ENCODE results near the gene R3HDM2.
A peak's percentile ranks its signal among the peaks of the same experiment; 100 is the strongest.

The R3HDM2 gene

DNA sequence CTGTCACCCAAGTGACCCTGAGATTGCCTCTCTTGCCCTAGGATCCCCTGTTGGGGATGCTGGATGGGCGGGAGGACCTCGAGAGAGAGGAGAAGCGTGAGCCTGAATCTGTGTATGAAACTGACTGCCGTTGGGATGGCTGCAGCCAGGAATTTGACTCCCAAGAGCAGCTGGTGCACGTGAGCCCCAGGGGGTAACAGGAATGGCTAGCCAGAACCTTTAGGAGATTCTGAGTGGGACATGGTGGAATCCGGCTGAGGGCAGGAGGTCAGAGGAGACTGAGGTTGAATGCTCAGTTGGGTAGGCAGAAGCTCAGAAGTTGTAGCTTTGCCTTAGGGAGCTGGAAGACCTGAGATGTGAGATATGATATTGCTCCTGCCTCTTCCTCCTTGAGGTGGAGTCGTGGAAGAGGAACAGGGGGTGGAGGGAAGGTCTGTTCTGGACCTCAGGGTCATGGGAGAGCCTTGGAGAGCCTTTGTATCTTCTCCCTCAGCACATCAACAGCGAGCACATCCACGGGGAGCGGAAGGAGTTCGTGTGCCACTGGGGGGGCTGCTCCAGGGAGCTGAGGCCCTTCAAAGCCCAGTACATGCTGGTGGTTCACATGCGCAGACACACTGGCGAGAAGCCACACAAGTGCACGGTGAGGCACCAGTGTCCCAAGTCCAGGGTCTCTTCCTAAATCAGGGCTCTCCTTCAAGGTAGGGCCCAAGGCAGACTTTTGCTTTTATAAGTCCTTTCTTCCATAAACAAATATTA is 35.1 kb upstream of the R3HDM2 start:
- no peak for DNase-seq

- DNase-seq, result no peak
Measured at GRCh38 chr12:57465030-57465746, 34.3 kb upstream of the R3HDM2 start.

DNA sequence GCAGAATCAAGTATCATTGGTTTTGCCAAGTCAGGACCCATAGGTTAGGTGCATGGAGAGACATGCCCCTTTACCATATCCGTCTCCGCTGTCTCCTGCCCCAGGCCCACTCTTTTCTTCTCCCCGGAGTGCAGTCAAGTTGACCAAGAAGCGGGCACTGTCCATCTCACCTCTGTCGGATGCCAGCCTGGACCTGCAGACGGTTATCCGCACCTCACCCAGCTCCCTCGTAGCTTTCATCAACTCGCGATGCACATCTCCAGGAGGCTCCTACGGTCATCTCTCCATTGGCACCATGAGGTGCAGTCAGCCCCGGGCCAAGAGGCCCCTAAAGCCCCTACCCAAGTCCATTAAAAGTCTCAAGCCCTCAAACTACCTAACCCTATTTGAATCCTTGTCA is 33.7 kb upstream of the R3HDM2 start:
- DNase-seq, result no peak

- DNase-seq, result no peak
Measured at GRCh38 chr12:57462912-57463253, 32.0 kb upstream of the R3HDM2 start.

- DNase-seq, result peak; percentile 82
Measured at GRCh38 chr12:57462251-57462911, 31.5 kb upstream of the R3HDM2 start.

- peak; percentile 26 for DNase-seq
Measured at GRCh38 chr12:57461917-57462250, 31.0 kb upstream of the R3HDM2 start.

DNA sequence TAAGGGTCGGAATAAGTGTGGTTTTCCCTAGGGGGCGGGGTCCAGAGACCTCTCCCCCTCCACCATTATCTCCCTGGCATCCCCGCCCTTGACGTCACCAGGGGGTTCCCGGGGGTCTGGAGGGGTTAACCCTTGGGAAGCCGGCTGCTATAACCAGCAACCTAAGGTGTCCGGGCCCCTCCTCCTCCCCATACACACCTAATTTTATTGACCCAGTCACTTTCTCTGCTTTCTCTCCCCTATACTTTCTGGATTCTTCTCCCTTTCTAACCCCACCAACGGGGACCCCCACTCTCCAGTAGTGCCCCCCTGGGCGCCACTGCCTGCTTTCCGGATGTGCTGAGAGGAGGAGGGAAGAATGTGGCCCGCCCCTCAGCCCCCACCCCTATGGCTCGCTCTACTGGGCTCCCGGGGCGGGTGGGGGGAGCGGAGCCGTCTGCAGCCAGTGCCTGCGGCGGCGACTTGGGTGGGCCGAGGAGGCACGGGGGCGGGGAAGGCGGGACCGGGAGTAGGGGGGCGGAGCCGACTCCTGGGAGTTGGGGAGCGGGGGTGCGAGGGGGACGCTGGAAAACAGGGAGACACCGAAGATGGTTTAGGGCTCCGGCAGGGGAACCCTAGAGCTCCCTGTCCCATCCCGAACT is 30.6 kb upstream of the R3HDM2 start:
- DNase-seq, result peak; percentile 34

DNA sequence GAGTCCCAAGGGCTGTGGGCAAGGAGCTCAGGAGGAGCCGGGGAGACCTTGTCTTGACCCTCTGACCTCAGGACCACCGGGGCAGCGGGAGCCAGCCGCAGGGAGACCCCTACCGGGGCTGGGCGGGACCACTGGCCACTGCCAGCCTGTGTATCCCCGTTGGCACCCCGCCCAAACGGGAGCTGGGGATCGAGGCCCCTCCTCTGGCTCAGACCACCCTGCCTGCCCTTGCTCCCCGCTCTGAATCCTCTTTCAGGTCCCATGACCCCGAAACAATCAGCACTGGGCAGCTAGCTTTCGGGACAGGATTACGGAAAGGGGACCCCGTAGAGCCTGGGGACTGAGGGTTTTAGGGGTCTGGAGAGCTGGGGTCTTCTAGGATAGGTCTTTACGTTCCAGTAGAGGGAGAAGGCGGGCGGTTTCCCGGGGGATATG is 30.0 kb upstream of the R3HDM2 start:
- DNase-seq, result no peak

GRCh38 chr12:57460468-57460784 is 29.6 kb upstream of the R3HDM2 start:
- no peak for DNase-seq

DNA sequence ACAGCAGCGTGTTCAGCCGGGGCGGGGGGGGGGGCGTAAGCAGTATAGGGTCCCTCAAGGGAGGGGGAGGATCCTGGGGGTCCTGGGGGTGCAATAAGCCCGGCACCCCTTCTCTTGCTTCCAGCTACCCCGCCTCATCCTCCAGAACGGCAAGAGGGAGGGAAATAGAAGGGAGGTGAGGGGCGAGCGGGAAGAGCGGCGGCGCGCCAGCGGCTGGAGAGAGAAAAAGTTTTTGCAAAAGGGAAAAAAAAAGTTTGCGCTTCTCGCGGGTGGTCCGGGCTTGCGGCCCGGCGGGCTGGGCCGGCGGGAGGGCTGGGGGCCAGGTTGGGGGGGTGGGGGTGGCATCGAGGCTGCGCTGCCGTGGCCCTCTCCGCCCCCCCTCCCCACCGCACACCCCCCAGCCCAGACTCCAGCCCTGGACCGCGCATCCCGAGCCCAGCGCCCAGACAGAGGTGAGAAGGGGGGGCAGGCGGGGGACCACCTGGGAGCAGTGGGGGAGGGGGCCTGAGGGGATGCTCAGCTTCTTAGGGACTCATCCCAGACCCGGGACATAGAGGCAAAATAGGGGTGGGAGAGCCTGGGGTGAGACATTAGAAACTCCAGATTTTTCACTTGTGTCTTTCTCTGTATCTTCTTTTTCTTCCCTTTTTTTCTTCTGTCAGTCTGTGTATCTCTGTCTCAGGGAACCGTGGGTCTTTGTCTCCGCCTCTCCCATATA is 29.1 kb upstream of the R3HDM2 start, which contains the start of gene GLI1:
Gene GLI1 (plus strand): TSS at position 36 of the 718 bp plus-strand sequence. CDS start 3,907 bp downstream, outside the sequence.
- no peak for DNase-seq

GRCh38 chr12:57459055-57459749 is 28.4 kb upstream of the R3HDM2 start:
- DNase-seq, result peak; percentile 92

DNA sequence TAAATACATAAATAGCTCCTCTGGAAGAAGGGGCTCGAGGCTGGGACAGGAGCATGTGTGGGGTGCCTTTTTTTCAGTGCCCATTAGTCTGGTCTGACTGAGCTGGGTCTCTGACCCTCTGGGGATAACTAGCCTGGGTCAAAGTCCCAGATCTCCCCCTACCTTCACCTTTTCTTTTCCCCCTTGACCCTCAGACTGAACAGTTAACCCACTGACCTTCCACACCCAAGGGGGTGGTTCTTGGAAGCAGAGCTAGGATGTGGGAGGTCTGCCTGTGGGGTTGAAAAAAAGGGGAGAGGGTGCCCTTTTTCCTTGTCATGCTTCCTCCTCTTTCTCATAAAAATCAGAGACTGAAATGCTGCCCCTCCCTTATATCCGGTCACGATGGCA is 27.8 kb upstream of the R3HDM2 start:
- no peak for DNase-seq

- no peak for DNase-seq
Measured at GRCh38 chr12:57456737-57457490, 26.1 kb upstream of the R3HDM2 start.

GRCh38 chr12:57456145-57456700 is 25.4 kb upstream of the R3HDM2 start:
- peak; percentile 18 for DNase-seq

GRCh38 chr12:57455374-57456144 is 24.7 kb upstream of the R3HDM2 start:
- DNase-seq, result no peak

- no peak for DNase-seq
Measured at GRCh38 chr12:57454566-57455373, 23.9 kb upstream of the R3HDM2 start, which contains the start of gene INHBE. Gene INHBE (plus strand): TSS chr12:57455307. CDS start chr12:57455537, 230 bp downstream.

- no peak for DNase-seq
Measured at GRCh38 chr12:57454213-57454565, 23.3 kb upstream of the R3HDM2 start.

DNA sequence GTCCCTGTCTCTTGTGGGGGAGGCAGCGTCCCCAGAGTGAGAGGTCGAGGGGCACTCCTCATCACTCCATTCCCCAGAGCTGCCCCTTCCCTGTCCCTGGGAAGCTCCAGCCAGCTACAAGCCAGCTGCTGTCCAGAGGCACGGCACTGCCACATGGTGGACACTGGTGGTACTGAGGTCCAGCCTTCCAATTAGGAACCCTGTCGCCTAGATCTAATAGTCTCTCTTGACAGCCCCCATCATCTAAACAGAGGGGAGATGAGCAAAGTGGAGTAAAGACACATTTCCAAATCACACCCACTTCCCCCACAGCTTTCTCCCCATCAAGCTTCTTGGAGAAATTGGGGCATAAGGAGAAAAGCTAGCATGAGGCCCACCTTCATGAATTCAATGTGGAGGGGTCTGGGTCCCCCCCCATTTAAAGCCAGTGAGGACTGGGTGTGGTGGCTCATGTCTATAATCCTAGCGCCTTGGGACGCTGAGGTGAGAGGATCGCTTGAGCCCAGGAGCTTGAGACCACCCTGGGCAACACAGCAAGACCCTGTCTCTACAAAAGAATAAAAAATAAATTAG is 22.2 kb upstream of the R3HDM2 start:
- no peak for DNase-seq

Measured in effector CD8-positive, alpha-beta T cell (primary cell).